ENCODE results near the gene LYRM1.
"Not testable (repeated sequence)": the region's sequence is repeated elsewhere in the genome, so short reads cannot be mapped to it uniquely, and the experiment has no call there.

The LYRM1 gene

DNA sequence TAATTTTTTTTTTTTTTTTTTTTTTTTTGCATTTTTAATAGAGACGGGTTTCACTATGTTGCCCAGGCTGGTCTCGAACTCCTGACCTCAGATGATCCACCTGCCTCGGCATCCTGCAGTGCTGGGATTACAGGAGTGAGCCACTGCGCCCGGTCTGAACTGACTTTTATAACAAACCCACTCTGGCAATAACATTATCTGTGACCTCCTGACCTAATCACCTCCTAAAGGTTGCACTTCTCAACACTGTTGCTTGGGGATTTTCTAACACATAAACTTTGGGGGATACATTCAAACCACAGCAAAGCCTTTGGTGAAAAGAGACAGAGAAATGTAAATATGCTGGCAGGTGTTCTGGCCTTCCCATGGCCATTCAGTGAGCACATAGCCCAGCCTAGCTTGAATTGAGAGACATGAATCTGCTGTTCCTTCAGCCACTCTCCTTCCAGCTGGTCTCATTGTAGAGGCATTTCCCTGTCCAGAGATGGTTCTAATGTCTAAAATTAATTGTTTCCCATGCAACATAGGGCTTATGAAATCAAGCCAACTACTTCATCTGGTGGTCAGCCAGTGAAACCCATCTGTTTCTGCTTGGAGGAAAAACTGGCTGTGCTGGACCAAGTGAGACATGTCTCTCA lies 28.3 kb downstream of the LYRM1 start:
- in situ Hi-C loops (cut with HindIII; ENCODE audit: low sequenced_read_pairs), result no loop called here
- no peak for DNase-seq (ENCODE audit: low read depth, low spot score)
- no peak overlapping the region for H3K4me3 ChIP-seq (ENCODE audit: low read depth, low read length)
- no peak for TF ChIP-seq CTCF (IDR thresholded peaks at IDR 0.05; ENCODE audit: low read depth, low read length)

GRCh38 chr16:20929676-20930364 lies 29.2 kb downstream of the LYRM1 start:
- in situ Hi-C loops (cut with HindIII; ENCODE audit: low sequenced_read_pairs); H3K4me3 ChIP-seq (ENCODE audit: low read depth, low read length): not testable (repeated sequence)
- DNase-seq (ENCODE audit: low read depth, low spot score), result peak; percentile 11

- DNase-seq (ENCODE audit: low read depth, low spot score), result no peak
- in situ Hi-C loops (cut with HindIII; ENCODE audit: low sequenced_read_pairs), result no loop called here
- TF ChIP-seq CTCF (IDR thresholded peaks at IDR 0.05; ENCODE audit: low read depth, low read length), result no peak
- H3K4me3 ChIP-seq (ENCODE audit: low read depth, low read length), result no peak overlapping the region
Measured at GRCh38 chr16:20930365-20930690, 29.8 kb downstream of the LYRM1 start.

DNA sequence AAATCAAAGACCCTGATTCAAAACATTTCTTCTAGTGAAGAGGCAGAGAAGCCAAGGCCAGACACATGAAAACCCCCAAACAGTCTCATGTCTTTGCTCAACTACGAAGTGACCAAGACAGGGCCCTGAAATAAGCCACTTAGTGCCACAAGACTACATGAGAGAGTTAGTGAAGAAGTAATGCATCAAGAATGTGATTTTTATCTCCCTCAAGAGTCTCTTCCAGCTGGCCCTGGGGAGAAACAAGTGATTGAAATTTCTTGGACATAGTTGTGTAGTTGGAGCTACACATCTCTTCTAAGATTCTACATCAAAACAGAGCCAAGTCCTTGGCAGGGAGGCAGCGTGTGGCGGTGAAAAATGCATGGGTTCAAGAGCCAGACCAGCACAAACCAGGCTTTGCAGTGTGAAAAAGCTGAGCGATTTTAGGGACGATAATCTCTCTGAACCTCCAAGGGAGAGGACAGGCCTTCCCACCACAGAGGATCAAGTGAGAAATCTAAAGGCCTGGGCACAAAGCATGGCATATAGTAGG lies 30.6 kb downstream of the LYRM1 start:
- no peak overlapping the region for H3K4me3 ChIP-seq (ENCODE audit: low read depth, low read length)
- in situ Hi-C loops (cut with HindIII; ENCODE audit: low sequenced_read_pairs), result no loop called here
- TF ChIP-seq CTCF (IDR thresholded peaks at IDR 0.05; ENCODE audit: low read depth, low read length), result no peak
- no peak for DNase-seq (ENCODE audit: low read depth, low spot score)

DNA sequence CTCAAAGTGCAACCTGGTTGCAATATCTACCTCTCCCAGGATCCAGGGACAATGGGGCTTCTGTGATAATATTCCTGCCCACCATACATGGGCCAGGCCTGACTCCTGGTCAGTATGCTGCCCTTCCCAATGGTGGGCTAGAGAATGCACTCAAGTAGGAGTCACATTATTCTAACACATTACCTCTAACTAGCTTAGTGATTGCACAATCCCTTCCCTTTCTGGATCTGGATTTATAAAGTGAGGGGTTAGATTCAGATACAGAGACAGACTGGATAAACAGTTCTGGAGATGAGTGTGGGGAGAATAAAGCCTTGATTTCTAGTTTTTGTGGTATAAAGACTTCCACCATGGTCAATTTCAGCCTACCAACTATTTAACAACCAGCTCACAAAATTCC lies 33.0 kb downstream of the LYRM1 start:
- no peak overlapping the region for H3K4me3 ChIP-seq (ENCODE audit: low read depth, low read length)
- TF ChIP-seq CTCF (IDR thresholded peaks at IDR 0.05; ENCODE audit: low read depth, low read length), result no peak
- in situ Hi-C loops (cut with HindIII; ENCODE audit: low sequenced_read_pairs), result no loop called here
- DNase-seq (ENCODE audit: low read depth, low spot score), result no peak

DNA sequence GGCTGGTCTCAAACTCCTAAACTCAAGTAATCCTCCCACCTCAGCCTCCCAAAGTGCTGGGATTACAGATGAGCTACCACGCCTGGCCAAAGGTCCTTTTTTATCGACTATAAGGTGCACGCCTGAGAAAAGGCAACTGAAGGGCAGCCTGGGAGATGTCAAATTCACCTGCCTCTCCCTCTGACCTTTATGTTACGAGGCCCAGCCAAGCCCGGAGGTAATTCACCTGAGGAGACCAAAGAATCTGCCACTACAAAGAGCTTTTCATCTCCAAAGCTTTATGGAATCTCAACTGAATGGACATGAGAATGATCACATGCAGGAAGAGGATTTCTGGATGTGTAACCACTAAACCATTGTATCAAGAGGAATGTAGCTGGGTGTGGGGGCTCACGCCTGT lies 37.2 kb downstream of the LYRM1 start:
- H3K4me3 ChIP-seq (ENCODE audit: low read depth, low read length), result no peak overlapping the region
- DNase-seq (ENCODE audit: low read depth, low spot score), result no peak
- TF ChIP-seq CTCF (IDR thresholded peaks at IDR 0.05; ENCODE audit: low read depth, low read length), result no peak
- in situ Hi-C loops (cut with HindIII; ENCODE audit: low sequenced_read_pairs), result no loop called here

- in situ Hi-C loops (cut with HindIII; ENCODE audit: low sequenced_read_pairs), result no loop called here
- H3K4me3 ChIP-seq (ENCODE audit: low read depth, low read length), result no peak overlapping the region
- TF ChIP-seq CTCF (IDR thresholded peaks at IDR 0.05; ENCODE audit: low read depth, low read length), result no peak
- peak; percentile 52 for DNase-seq (ENCODE audit: low read depth, low spot score)
Measured at GRCh38 chr16:20938426-20938825, 37.9 kb downstream of the LYRM1 start.

Data from astrocyte of the spinal cord (primary cell).